Measurements from ENCODE around the gene TMEM150A. TPM values are rescaled to one million over a fixed set of nuclear protein-coding genes. Genes with fewer than 3 reads are reported as not detected.
"Not testable (repeated sequence)": the region's sequence is repeated elsewhere in the genome, so short reads cannot be mapped to it uniquely, and the experiment has no call there.

The TMEM150A gene
- total RNA-seq, 3 donors from 2014 or later = 20.8 to 40.0 (median 22.6) TPM

DNA sequence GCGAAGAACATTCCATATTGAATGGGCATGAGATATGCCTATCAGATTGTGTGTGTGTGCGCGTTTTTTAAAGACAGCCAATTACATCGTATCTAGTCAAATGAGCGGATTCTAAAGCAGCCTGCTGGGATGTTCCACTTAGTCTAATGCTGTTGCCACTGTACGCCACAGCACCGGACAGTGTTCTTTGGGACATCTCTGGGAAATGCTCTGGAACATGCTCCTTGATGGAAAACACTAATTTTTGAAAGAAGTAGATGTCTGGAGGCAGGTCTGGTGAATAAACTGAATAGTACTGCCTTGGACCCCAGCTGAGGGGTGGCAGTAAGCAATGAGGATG is 3.6 kb upstream of the TMEM150A start:
- H3K27me3 ChIP-seq = no peaks in the 10 kb centered on the region
- H3K27ac ChIP-seq = peak overlapping the region; percentile 86 to 89
- intact Hi-C loops (cut with DNase I; ENCODE audit: low total_unique reads) = no loop called here
- H3K4me3 ChIP-seq = peak overlapping the region in 1 of 3 donors; percentile 75
- H3K36me3 ChIP-seq = no peaks in the 10 kb centered on the region
- no peak for DNase-seq (ENCODE audit: low spot score in 2 of 2)
- TF ChIP-seq POLR2AphosphoS5 (IDR thresholded peaks at IDR 0.05) (no peak), POLR2A (IDR thresholded peaks at IDR 0.05) (no peak)
- TF ChIP-seq, protein P1, sequence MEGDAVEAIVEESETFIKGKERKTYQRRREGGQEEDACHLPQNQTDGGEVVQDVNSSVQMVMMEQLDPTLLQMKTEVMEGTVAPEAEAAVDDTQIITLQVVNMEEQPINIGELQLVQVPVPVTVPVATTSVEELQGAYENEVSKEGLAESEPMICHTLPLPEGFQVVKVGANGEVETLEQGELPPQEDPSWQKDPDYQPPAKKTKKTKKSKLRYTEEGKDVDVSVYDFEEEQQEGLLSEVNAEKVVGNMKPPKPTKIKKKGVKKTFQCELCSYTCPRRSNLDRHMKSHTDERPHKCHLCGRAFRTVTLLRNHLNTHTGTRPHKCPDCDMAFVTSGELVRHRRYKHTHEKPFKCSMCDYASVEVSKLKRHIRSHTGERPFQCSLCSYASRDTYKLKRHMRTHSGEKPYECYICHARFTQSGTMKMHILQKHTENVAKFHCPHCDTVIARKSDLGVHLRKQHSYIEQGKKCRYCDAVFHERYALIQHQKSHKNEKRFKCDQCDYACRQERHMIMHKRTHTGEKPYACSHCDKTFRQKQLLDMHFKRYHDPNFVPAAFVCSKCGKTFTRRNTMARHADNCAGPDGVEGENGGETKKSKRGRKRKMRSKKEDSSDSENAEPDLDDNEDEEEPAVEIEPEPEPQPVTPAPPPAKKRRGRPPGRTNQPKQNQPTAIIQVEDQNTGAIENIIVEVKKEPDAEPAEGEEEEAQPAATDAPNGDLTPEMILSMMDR (IDR thresholded peaks at IDR 0.05) = no peak
- H3K4me1 ChIP-seq = peaks cover 9 to 37% of the 10 kb centered on the region in 2 donors
- H3K9me3 ChIP-seq = no peaks in the 10 kb centered on the region

DNA sequence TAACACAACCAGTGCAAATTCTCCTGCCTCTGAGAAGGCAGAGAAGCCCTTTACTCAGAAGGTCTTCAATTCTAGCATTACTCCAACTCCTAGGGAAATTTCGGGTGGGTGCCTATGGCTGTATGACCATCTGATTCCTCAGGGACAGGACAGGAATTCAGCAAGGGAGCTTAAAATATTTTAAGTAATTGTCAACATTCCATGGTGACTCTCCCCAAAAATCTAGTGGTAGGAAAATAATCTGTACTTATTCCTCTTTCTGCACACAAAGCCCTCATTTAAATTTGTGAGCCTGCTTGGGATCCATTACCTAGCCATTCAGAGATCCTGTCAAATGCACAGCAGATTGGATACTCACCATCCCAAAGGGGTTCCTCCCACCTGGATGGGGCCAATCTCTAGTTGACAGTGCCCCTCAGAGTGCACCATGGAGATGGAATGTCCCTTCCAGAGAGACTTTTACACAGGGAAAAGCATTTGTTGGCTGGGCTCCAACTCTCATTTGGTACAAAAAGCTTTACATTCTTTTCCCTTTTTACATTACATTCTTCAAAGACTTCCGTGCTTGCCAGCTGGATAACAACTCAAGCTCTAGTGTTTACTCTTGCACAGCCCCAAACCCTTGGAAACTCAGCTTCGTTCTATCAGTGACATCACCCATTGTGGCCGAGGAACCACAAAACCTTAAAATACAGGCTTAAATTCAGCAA is 3.1 kb upstream of the TMEM150A start:
- TF ChIP-seq POLR2A (IDR thresholded peaks at IDR 0.05) (no peak), POLR2AphosphoS5 (IDR thresholded peaks at IDR 0.05) (no peak)
- TF ChIP-seq, protein P1 (IDR thresholded peaks at IDR 0.05) = no peak
- Histone ChIP-seq H3K27me3 (no peaks in the 10 kb centered on the region), H3K4me1 (peaks cover 9 to 38% of the 10 kb centered on the region in 2 donors), H3K9me3 (no peaks in the 10 kb centered on the region), H3K36me3 (no peaks in the 10 kb centered on the region), H3K27ac (peak overlapping the region; percentile 86 to 89), H3K4me3 (peak overlapping the region in 1 of 3 donors; percentile 75)
- DNase-seq (ENCODE audit: low spot score in 2 of 2) = no peak
- intact Hi-C loops (cut with DNase I; ENCODE audit: low total_unique reads) = no loop called here

DNA sequence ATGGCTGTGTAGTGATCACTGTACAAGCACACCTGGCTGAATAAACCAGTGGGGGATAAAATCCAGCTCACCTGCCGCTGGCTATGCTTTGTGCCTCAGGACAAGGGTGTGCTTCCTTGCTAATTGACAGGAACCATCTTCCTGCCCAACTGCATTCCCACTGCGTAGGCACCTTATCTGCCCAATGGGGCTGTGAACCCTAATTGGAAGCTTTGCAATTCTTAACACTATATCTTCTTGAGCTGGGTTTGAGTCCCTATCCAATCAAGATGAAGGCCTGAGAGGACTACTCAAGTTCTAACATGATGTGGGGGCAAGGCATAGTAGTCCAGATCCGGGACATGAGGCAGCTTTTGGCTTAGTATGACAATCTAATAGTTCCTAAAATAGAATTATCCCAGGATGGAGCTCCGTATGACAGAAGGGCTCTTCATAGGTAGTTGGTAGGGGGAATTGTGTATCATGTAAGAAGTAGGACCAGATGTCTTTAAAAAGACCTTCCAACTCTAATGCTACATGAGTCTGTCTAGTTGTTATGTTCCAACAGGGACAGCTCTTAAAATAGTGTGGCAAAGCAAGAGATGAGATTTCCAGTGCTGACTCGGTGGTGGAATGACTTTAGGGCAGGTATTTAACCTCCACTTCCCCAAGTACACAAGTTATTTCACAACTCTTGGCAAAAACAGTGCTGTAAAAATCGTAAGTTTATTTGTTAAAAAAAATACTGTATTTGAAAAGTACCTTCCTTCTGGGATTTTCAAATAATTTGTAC is 2.3 kb upstream of the TMEM150A start:
- intact Hi-C loops (cut with DNase I; ENCODE audit: low total_unique reads) = no loop called here
- peak overlapping the region in 2 of 3 donors; percentile 75 to 86 for H3K4me3 ChIP-seq

DNA sequence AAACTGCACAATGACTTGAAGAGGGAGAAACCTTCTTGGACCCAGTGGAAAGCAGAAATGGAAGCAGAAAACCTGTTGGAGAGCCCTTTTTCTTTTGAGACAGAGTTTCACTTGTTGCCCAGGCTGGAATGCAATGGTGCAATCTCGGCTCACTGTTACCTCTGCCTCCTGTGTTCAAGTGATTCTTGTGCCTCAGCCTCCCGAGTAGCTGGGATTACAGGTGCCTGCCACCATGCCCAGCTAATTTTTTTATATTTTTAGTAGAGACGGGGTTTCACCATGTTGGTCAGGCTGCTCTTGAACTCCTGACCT is 1.6 kb upstream of the TMEM150A start:
- Histone ChIP-seq H3K27ac (peak overlapping the region; percentile 86 to 89), H3K4me1 (peaks cover 9 to 37% of the 10 kb centered on the region in 2 donors), H3K4me3 (peak overlapping the region; percentile 71 to 86 (median 75))
- DNase-seq (ENCODE audit: low spot score in 2 of 2); H3K27me3 ChIP-seq; intact Hi-C loops (cut with DNase I; ENCODE audit: low total_unique reads); H3K36me3 ChIP-seq; H3K9me3 ChIP-seq: not testable (repeated sequence)

More for the DNA sequence above, 2.3 kb upstream of the TMEM150A start:
- peak overlapping the region; percentile 86 to 89 for H3K27ac ChIP-seq
- H3K27me3 ChIP-seq = no peaks in the 10 kb centered on the region
- H3K4me1 ChIP-seq = peaks cover 9 to 38% of the 10 kb centered on the region in 2 donors
- no peaks in the 10 kb centered on the region for H3K36me3 ChIP-seq
- no peaks in the 10 kb centered on the region for H3K9me3 ChIP-seq
- TF ChIP-seq POLR2AphosphoS5 (IDR thresholded peaks at IDR 0.05) = no peak
- TF ChIP-seq POLR2A (IDR thresholded peaks at IDR 0.05) = no peak
- TF ChIP-seq, protein P1 (IDR thresholded peaks at IDR 0.05) = no peak
- no peak for DNase-seq (ENCODE audit: low spot score in 2 of 2)

DNA sequence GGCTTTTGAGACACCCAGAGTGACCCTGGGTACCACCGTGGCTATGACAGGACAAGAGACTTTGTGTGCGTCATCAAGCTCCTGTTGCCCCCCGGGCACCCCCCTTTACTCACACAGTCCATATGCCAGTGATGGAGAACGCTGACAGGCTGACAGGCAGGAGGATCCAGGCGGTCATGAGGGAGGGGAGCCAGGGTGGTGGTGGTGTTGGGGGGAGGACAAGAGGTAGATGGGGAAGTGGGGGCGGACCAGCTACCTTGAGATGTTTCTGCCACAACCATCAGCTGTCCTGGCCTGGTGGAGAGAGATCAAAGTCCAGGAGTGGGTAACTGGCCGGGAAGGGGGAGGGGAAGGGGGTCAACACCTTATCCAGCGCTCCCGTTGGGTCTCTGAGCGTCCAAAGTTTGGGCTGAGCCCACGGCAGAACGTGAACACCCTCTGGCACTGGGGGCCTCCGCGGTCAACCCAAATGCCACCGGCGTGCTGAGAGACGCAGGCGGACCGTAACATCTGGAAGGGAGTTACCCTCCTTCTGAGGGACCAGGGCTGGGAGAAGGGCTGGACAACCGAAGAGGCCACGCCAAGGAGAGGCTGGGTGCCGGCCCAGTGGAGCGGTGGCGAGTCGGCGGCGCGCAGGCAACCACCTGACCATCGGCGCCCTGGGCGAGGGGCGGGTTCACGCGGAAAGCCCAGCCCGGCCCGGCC is 575 bp downstream of the TMEM150A start:
- Histone ChIP-seq H3K4me1 (peaks cover 9 to 39% of the 10 kb centered on the region in 2 donors), H3K27me3 (no peaks in the 10 kb centered on the region), H3K27ac (peak overlapping the region; percentile 89 to 90), H3K36me3 (no peaks in the 10 kb centered on the region), H3K9me3 (no peaks in the 10 kb centered on the region), H3K4me3 (peak overlapping the region; percentile 71 to 86 (median 75))
- TF ChIP-seq POLR2A (IDR thresholded peaks at IDR 0.05) = no peak
- TF ChIP-seq, protein P1 (IDR thresholded peaks at IDR 0.05) = no peak
- no peak for TF ChIP-seq POLR2AphosphoS5 (IDR thresholded peaks at IDR 0.05)
- DNase-seq (ENCODE audit: low spot score in 2 of 2) = peak; percentile 50 to 78
- intact Hi-C loops (cut with DNase I; ENCODE audit: low total_unique reads) = no loop called here
